ENCODE measurements around the gene B4GALT5. TPM values are rescaled to one million over a fixed set of nuclear protein-coding genes. Genes with fewer than 3 reads are reported as not detected.
"Not testable (repeated sequence)": the region's sequence is repeated elsewhere in the genome, so short reads cannot be mapped to it uniquely, and the experiment has no call there.

Gene B4GALT5
- total RNA-seq: 62.2 TPM

GRCh38 chr20:49713753-49714712 lies at the start of gene B4GALT5:
Gene B4GALT5, minus strand, starts transcription at chr20:49713878. Its CDS starts 188 bp downstream, at chr20:49713690.
- peak; percentile 63 for DNase-seq (ENCODE audit: low spot score)

GRCh38 chr20:49762940-49763766 lies 49.5 kb upstream of the B4GALT5 start:
- DNase-seq (ENCODE audit: low spot score): no peak

DNA sequence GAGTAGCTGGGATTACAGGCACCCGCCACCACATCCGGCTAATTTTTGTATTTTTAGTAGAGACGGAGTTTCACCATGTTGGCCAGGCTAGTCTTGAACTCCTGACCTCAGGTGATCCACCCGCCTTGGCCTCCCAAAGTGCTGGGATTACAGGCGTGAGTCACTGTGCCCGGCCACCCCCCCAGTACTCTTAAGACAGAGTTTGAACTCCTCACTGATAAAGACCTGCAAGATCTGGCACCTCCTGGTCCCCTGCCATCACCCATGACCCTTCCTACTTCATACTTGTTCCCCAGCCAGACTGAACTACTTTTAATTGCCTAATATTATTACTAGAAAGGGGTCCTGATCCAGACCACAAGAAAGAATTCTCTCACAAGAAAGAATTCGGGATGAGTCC lies 48.2 kb upstream of the B4GALT5 start:
- DNase-seq (ENCODE audit: low spot score): not testable (repeated sequence)

GRCh38 chr20:49759266-49759950 lies 45.7 kb upstream of the B4GALT5 start:
- no peak for DNase-seq (ENCODE audit: low spot score)

DNA sequence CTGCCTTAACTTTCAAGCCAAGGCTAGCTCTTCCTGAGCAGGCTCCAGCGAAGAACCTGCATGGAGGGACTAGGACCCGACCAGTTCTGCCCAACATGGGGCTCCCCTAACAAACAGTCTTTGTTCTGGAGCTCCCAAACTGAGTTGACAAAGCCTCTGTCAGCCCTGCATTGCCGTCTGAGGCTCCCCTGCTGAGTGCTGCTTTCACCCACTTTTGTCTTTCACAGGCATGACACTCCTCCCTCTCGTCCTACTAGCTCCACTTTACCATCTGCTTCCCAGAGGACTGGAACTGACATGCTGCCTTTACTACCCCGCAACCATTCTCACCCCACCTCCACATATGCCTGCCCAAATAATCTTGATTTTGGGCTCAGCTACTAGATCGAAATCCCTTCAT lies 45.1 kb upstream of the B4GALT5 start:
- DNase-seq (ENCODE audit: low spot score): no peak

- DNase-seq (ENCODE audit: low spot score): no peak
Observed at GRCh38 chr20:49757597-49757996, 43.9 kb upstream of the B4GALT5 start.

- no peak for DNase-seq (ENCODE audit: low spot score)
Observed at GRCh38 chr20:49756241-49756640, 42.6 kb upstream of the B4GALT5 start.

GRCh38 chr20:49754596-49754995 lies 40.9 kb upstream of the B4GALT5 start:
- DNase-seq (ENCODE audit: low spot score): no peak

DNA sequence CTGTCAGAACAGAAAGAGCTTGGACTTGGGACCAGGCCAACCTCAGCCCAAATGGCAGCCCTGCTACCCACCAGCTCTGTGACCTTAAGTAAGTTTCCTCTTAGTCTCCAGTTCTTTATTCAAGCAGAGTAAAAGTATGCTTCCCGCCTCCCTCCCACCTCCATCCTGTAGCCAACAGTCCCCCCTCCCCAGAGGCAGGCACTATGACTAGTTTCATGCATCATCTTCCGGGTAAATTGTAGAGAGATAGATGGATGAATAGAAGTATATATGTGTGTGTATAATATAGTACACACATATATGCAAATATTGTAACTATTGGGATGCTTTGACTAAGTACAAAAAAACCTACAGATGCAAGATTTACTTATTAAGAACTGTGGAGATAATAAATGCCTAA lies 39.5 kb upstream of the B4GALT5 start:
- no peak for DNase-seq (ENCODE audit: low spot score)

- no peak for DNase-seq (ENCODE audit: low spot score)
Observed at GRCh38 chr20:49752201-49752903, 38.7 kb upstream of the B4GALT5 start.

DNA sequence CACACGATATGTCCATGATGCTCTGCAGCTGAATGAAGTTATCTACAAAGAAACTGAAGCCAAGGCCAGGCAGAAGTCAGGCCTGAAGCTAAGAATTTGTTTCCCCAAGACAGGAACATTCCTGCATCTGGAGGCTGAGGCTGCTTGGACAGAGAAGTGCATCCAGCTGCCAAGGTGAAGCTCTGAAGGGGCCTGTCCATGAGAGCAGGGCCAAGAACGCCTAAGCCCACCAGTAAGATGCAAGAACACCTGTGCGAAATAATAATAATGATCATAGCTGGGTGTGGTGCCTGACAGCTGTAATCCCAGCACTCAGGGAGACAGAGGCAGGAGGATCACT lies 37.7 kb upstream of the B4GALT5 start:
- no peak for DNase-seq (ENCODE audit: low spot score)

DNA sequence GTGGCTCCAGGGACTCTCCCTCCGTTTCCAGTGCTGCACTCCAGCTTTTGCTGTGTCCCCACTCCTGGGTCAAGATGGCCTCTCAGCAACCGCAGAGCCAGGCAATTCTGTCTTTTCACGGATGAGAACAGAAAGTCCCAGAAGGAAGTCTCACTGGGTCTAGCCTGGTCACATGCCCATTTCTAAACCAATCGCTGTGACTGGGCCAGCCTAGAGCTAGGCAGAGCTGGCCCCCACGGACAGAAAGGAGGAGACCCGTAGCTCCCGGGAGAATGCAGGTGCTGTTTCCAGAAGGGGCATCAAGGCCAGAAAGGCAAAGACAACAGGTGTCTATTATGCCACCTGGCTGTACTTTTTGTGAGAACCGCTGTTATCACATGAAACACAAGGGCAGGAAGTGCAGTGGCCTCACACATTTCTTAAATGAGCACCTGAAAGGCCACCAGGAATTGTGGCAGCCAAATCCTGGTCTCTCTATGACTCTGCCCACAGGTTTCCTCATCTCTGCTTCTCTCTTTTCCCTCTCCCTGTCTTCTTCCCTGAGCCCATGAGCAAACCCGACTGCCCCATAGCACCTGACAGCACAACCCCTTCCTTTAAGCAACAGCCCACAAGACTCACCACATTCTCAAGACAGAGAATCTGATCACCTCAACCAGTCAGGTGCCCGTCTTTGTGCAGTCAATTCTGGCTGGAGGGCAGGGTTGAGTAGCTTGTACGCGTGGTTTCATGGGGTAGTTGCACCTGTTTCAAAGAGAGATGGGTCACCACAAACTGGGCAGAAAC lies 37.1 kb upstream of the B4GALT5 start:
- no peak for DNase-seq (ENCODE audit: low spot score)

DNA sequence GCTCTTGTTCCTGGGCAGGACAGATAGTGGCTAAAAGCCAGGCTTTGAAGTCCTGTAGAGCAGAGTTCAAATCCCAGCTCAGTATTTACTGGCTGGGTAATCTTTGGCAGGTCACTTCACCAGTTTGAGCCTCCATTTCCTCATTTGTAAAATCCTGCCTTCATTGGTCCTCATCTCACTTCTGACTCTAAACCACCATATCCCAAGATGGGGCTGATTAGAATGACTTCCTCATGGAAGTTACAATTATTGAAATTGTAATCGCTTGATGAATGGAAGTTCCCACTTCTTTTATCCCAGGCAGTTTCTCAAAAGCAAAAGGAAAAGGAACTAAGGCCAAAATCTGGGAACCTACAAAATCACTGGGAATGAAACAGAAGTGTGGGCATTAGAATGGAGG lies 35.9 kb upstream of the B4GALT5 start:
- DNase-seq (ENCODE audit: low spot score): no peak

GRCh38 chr20:49748525-49748838 lies 34.8 kb upstream of the B4GALT5 start:
- no peak for DNase-seq (ENCODE audit: low spot score)

GRCh38 chr20:49747707-49748524 lies 34.2 kb upstream of the B4GALT5 start:
- DNase-seq (ENCODE audit: low spot score): peak; percentile 65

DNA sequence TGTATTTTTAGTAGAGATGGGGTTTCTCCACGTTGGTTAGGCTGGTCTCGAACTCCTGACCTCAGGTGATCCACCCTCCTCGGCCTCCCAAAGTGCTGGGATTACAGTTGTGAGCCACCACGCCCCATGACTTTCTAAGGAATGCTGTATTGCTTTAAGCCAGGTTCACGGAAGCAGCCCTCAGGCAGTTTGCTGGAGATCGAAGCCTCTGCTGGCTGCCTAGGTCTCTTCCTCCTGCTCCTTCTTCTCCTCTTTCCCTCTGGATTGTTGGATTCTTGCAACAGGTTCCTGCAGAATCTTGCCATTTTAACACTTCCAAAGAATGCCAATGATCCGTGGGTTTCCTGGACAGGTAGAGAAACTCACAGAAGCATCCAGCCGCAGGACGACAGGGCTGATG lies 29.3 kb upstream of the B4GALT5 start:
- DNase-seq (ENCODE audit: low spot score): peak; percentile 40

DNA sequence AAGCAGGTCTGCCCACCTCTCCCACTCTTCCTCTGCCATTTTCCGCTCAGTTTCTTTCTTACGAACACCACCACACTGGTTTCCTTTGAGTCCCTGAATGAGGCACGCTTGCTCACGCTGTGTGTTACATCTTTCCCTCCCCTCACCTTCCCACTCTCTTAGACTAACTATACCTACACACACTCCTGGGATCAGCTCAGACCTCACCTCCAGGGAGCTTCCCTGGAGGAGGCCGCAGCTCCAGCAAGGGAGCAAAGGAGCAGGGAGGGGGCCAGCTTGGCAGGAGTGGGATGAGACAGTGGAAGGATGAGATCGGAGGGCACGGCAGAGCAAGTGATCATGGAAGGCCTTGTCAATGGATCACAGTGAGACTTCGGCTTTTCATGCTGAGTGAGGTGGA lies 28.3 kb upstream of the B4GALT5 start:
- DNase-seq (ENCODE audit: low spot score): no peak

GRCh38 chr20:49740807-49741206 lies 27.1 kb upstream of the B4GALT5 start:
- no peak for DNase-seq (ENCODE audit: low spot score)

- no peak for DNase-seq (ENCODE audit: low spot score)
Observed at GRCh38 chr20:49739042-49739441, 25.4 kb upstream of the B4GALT5 start.

GRCh38 chr20:49737260-49737659 lies 23.6 kb upstream of the B4GALT5 start:
- no peak for DNase-seq (ENCODE audit: low spot score)
